ENCODE measurements around the gene FAM163A.

The FAM163A gene

DNA sequence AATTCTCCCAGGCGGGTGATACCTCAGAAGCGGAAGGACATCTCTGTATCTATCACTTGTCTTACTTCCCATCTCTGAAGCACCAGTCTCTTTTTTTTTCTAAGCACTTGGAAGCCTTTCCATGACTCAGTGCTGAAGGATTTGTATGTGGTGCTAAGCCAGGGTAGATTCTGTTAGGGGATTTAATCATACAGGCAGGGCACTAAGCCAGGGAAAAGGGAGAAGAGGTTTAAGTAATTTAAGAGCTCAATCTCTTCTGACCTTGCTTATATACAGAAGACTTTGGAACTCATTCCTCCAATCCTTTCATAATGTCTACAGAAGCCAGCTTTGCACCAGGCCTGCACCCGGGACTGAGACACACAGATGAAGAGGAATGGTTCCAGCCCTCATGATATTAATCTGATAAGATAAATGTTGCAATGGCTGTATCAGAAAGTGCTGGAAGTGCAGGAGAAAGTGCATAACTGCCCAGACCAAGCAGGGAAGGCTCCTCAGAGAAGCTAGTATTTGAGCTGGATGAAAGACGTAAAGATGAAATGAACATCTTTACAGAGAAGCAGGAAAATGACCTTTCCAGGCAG is 11.0 kb downstream of the FAM163A start:
- Histone ChIP-seq H3K4me1 (ENCODE audit: control insufficient read depth, low read depth, low read length) (no peaks in the 10 kb centered on the region), H3K9ac (ENCODE audit: low read length) (no peak overlapping the region), H2BK15ac (replicated peaks; ENCODE audit: low read depth) (no peak overlapping the region), H3K27me3 (ENCODE audit: insufficient read depth, low read length, poor library complexity) (no peaks in the 10 kb centered on the region), H3K4ac (ENCODE audit: low read depth, low read length) (no peak overlapping the region), H3K56ac (ENCODE audit: low read length) (no peak overlapping the region), H3K79me1 (ENCODE audit: low read length) (no peaks in the 10 kb centered on the region), H3K36me3 (ENCODE audit: control insufficient read depth, insufficient read depth, low read length) (no peaks in the 10 kb centered on the region), H4K8ac (ENCODE audit: low read depth, low read length) (no peak overlapping the region), H3K27ac (ENCODE audit: low read depth, low read length) (no peak overlapping the region), H2BK120ac (ENCODE audit: low read depth, low read length) (no peak overlapping the region), H3K23ac (ENCODE audit: low read length) (no peak overlapping the region), H3K79me2 (ENCODE audit: control insufficient read depth, insufficient read depth, low read length) (no peaks in the 10 kb centered on the region), H2BK5ac (ENCODE audit: low read length) (no peak overlapping the region), H3K4me2 (ENCODE audit: low read length) (no peak overlapping the region), H3K4me3 (ENCODE audit: low read length) (no peak overlapping the region), H4K5ac (ENCODE audit: low read length) (no peak overlapping the region), H3K18ac (ENCODE audit: low read length) (no peak overlapping the region), H2AK5ac (ENCODE audit: low read length) (no peak overlapping the region)
- no CpG with 5 or more reads among the region's 4 CpGs for WGBS (ENCODE audit: extremely low coverage, insufficient coverage, low lambda C conversion rate)
- DNase-seq: no peak

DNA sequence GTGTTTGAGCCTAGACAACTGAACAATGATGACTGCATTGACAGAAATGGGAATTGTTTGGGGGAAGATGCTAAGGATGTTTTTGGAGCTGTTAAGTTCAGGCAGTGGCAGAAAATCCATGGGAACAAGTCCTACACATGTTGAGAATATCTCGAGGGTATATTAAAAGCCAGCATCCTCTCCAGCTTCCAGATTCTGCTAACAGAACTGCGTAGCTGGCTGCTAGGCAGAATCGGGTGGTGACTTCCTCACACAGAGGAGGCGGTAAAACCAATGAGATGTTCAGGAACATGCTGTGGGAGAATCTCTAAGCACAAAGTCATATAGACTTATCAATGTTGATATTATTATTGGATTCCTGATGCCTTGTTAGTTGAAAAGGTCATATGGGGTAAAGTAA is 14.8 kb downstream of the FAM163A start:
- Histone ChIP-seq H4K5ac (ENCODE audit: low read length) (no peak overlapping the region), H2BK15ac (replicated peaks; ENCODE audit: low read depth) (no peak overlapping the region), H3K27ac (ENCODE audit: low read depth, low read length) (no peak overlapping the region), H3K27me3 (ENCODE audit: insufficient read depth, low read length, poor library complexity) (no peaks in the 10 kb centered on the region), H3K23ac (ENCODE audit: low read length) (no peak overlapping the region), H3K4me3 (ENCODE audit: low read length) (no peak overlapping the region), H3K36me3 (ENCODE audit: control insufficient read depth, insufficient read depth, low read length) (no peaks in the 10 kb centered on the region), H3K4me2 (ENCODE audit: low read length) (no peak overlapping the region), H2AK5ac (ENCODE audit: low read length) (no peak overlapping the region), H4K8ac (ENCODE audit: low read depth, low read length) (no peak overlapping the region), H3K56ac (ENCODE audit: low read length) (no peak overlapping the region), H2BK120ac (ENCODE audit: low read depth, low read length) (no peak overlapping the region), H2BK5ac (ENCODE audit: low read length) (no peak overlapping the region), H3K79me2 (ENCODE audit: control insufficient read depth, insufficient read depth, low read length) (no peaks in the 10 kb centered on the region), H3K4me1 (ENCODE audit: control insufficient read depth, low read depth, low read length) (no peaks in the 10 kb centered on the region), H3K4ac (ENCODE audit: low read depth, low read length) (no peak overlapping the region), H3K18ac (ENCODE audit: low read length) (no peak overlapping the region), H3K79me1 (ENCODE audit: low read length) (no peaks in the 10 kb centered on the region), H3K9ac (ENCODE audit: low read length) (no peak overlapping the region)
- DNase-seq: no peak
- whole genome bisulfite sequencing (ENCODE audit: extremely low coverage, insufficient coverage, low lambda C conversion rate): no CpG with 5 or more reads among the region's 4 CpGs

DNA sequence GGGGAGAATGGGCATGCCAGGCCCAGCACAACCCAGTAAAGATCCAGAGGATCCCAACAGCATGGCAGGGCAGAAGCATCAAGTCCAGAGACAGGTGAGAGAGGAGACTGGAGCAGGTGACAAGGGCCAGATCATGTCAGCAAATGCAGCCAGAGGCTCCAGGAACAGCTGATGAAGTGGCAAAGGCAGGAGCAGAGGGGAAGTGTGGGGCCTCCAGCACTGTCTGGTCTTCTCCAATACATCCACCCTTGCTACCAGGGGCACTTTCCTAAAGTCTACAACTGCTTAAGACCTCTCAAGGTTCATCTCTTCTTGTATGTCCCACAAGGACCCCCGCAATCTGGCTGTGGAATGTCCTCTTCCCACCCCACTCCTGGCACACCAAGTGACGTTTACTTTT is 17.4 kb downstream of the FAM163A start:
- Histone ChIP-seq H2BK5ac (ENCODE audit: low read length) (no peak overlapping the region), H4K5ac (ENCODE audit: low read length) (no peak overlapping the region), H3K27me3 (ENCODE audit: insufficient read depth, low read length, poor library complexity) (no peaks in the 10 kb centered on the region), H3K18ac (ENCODE audit: low read length) (no peak overlapping the region), H3K4me2 (ENCODE audit: low read length) (no peak overlapping the region), H3K79me1 (ENCODE audit: low read length) (no peaks in the 10 kb centered on the region), H3K56ac (ENCODE audit: low read length) (no peak overlapping the region), H3K27ac (ENCODE audit: low read depth, low read length) (no peak overlapping the region), H2AK5ac (ENCODE audit: low read length) (no peak overlapping the region), H2BK15ac (replicated peaks; ENCODE audit: low read depth) (no peak overlapping the region), H4K8ac (ENCODE audit: low read depth, low read length) (no peak overlapping the region), H3K36me3 (ENCODE audit: control insufficient read depth, insufficient read depth, low read length) (no peaks in the 10 kb centered on the region), H3K23ac (ENCODE audit: low read length) (no peak overlapping the region), H3K4me3 (ENCODE audit: low read length) (no peak overlapping the region), H3K4ac (ENCODE audit: low read depth, low read length) (no peak overlapping the region), H3K79me2 (ENCODE audit: control insufficient read depth, insufficient read depth, low read length) (no peaks in the 10 kb centered on the region), H2BK120ac (ENCODE audit: low read depth, low read length) (no peak overlapping the region), H3K4me1 (ENCODE audit: control insufficient read depth, low read depth, low read length) (no peaks in the 10 kb centered on the region), H3K9ac (ENCODE audit: low read length) (no peak overlapping the region)
- no peak for DNase-seq
- no CpG with 5 or more reads among the region's 2 CpGs for WGBS (ENCODE audit: extremely low coverage, insufficient coverage, low lambda C conversion rate)

DNA sequence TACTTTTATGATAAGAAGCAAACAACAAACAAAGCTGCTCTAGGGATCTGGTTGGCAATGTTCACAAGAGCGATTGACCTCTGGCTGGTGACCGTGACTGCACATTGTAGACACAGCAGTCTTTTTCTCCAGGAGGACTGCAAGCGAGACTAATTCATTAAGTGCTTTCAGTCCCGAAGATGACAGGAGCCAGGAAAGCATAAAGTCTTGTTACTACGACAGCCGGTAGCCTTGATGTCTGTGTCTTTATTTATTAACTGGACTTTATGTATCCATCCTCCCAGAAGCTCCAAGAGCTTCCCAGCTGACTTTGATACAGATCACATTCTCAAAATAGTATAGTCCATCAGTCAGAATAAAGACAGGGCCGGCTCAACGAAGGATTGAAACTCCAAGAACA is 18.2 kb downstream of the FAM163A start:
- no peaks in the 10 kb centered on the region for H3K36me3 ChIP-seq (ENCODE audit: control insufficient read depth, insufficient read depth, low read length)
- no peak overlapping the region for H2BK15ac ChIP-seq (replicated peaks; ENCODE audit: low read depth)
- DNase-seq: no peak
- H3K4me3 ChIP-seq (ENCODE audit: low read length): no peak overlapping the region
- H3K79me2 ChIP-seq (ENCODE audit: control insufficient read depth, insufficient read depth, low read length): no peaks in the 10 kb centered on the region
- H3K18ac ChIP-seq (ENCODE audit: low read length): no peak overlapping the region
- no peaks in the 10 kb centered on the region for H3K27me3 ChIP-seq (ENCODE audit: insufficient read depth, low read length, poor library complexity)
- no peak overlapping the region for H2AK5ac ChIP-seq (ENCODE audit: low read length)
- no CpG with 5 or more reads among the region's 8 CpGs for WGBS (ENCODE audit: extremely low coverage, insufficient coverage, low lambda C conversion rate)
- H3K56ac ChIP-seq (ENCODE audit: low read length): no peak overlapping the region
- no peak overlapping the region for H2BK5ac ChIP-seq (ENCODE audit: low read length)
- no peaks in the 10 kb centered on the region for H3K4me1 ChIP-seq (ENCODE audit: control insufficient read depth, low read depth, low read length)
- H3K79me1 ChIP-seq (ENCODE audit: low read length): no peaks in the 10 kb centered on the region
- H3K4ac ChIP-seq (ENCODE audit: low read depth, low read length): no peak overlapping the region
- H3K9ac ChIP-seq (ENCODE audit: low read length): no peak overlapping the region
- no peak overlapping the region for H4K8ac ChIP-seq (ENCODE audit: low read depth, low read length)
- no peak overlapping the region for H3K23ac ChIP-seq (ENCODE audit: low read length)
- no peak overlapping the region for H2BK120ac ChIP-seq (ENCODE audit: low read depth, low read length)
- no peak overlapping the region for H3K27ac ChIP-seq (ENCODE audit: low read depth, low read length)
- H3K4me2 ChIP-seq (ENCODE audit: low read length): no peak overlapping the region
- no peak overlapping the region for H4K5ac ChIP-seq (ENCODE audit: low read length)

DNA sequence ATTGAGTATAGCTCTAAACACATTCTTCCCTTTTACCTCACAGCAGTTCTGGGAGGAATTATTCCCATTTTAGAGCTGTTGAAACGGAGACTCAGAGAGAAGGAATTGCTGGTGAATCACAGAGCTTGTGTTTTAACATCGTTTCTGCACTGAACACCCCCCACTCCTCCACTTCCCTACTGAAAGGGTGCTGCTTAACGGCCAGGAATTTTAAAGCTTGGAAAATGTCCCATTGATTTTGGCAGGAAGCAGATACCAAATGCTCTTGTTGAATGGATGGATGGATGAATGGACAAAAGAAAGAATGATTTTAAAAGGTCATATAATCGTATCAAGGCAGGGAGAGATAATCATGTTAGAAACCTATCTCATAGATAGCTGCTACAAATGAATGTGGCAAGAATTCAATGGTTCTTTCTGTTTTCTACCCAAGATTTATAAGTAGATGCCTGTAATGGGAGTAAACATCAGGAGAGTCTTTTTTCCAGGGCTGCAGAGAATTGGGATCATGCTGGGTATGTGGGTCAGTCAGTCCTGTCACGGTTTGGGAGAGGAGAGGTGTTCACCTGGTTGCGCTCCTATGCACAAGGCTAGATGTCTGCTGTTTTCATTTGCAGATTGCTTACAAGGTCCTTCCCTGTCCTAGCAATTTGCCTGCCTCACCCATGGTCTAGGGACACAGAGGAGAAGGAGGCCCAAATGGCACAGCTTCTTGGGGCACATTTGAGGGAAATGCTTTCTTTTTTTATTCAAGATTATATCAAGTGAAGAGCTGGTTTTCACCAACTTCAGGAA is 19.0 kb downstream of the FAM163A start:
- H3K4me3 ChIP-seq (ENCODE audit: low read length): no peak overlapping the region
- H3K23ac ChIP-seq (ENCODE audit: low read length): no peak overlapping the region
- no peaks in the 10 kb centered on the region for H3K36me3 ChIP-seq (ENCODE audit: control insufficient read depth, insufficient read depth, low read length)
- H3K79me2 ChIP-seq (ENCODE audit: control insufficient read depth, insufficient read depth, low read length): no peaks in the 10 kb centered on the region
- H2BK120ac ChIP-seq (ENCODE audit: low read depth, low read length): no peak overlapping the region
- H4K8ac ChIP-seq (ENCODE audit: low read depth, low read length): no peak overlapping the region
- no CpG with 5 or more reads among the region's 6 CpGs for WGBS (ENCODE audit: extremely low coverage, insufficient coverage, low lambda C conversion rate)
- H3K27ac ChIP-seq (ENCODE audit: low read depth, low read length): no peak overlapping the region
- no peak overlapping the region for H2BK15ac ChIP-seq (replicated peaks; ENCODE audit: low read depth)
- H3K9ac ChIP-seq (ENCODE audit: low read length): no peak overlapping the region
- no peak overlapping the region for H2AK5ac ChIP-seq (ENCODE audit: low read length)
- H3K4ac ChIP-seq (ENCODE audit: low read depth, low read length): no peak overlapping the region
- no peak overlapping the region for H4K5ac ChIP-seq (ENCODE audit: low read length)
- no peak overlapping the region for H2BK5ac ChIP-seq (ENCODE audit: low read length)
- no peak overlapping the region for H3K4me2 ChIP-seq (ENCODE audit: low read length)
- no peak overlapping the region for H3K18ac ChIP-seq (ENCODE audit: low read length)
- no peak overlapping the region for H3K56ac ChIP-seq (ENCODE audit: low read length)
- no peak for DNase-seq
- H3K27me3 ChIP-seq (ENCODE audit: insufficient read depth, low read length, poor library complexity): no peaks in the 10 kb centered on the region
- no peaks in the 10 kb centered on the region for H3K4me1 ChIP-seq (ENCODE audit: control insufficient read depth, low read depth, low read length)
- no peaks in the 10 kb centered on the region for H3K79me1 ChIP-seq (ENCODE audit: low read length)

DNA sequence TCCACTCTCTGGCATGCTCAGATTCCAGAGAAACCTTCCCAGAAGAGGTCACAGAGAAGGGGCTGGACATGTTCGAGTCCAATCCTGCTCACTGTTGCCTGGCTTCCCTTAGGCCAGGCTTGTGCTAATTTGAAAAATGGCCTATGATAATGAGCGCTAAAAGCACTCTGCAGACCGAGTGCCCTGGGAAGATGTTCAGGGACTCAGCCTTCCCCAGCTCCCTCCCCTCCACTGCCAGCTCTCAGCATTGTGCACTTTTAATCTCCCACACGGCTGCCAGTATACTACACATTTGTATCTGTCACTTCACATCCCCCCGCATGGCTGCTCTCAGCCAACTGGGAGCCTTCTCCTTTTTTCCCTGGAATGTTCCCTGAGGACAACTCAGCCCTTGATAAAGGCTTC is 24.1 kb downstream of the FAM163A start:
- H4K8ac ChIP-seq (ENCODE audit: low read depth, low read length): no peak overlapping the region
- H3K79me2 ChIP-seq (ENCODE audit: control insufficient read depth, insufficient read depth, low read length): no peaks in the 10 kb centered on the region
- WGBS (ENCODE audit: extremely low coverage, insufficient coverage, low lambda C conversion rate): no CpG with 5 or more reads among the region's 5 CpGs
- no peak overlapping the region for H3K4ac ChIP-seq (ENCODE audit: low read depth, low read length)
- H3K4me3 ChIP-seq (ENCODE audit: low read length): no peak overlapping the region
- no peak overlapping the region for H3K9ac ChIP-seq (ENCODE audit: low read length)
- H3K4me2 ChIP-seq (ENCODE audit: low read length): no peak overlapping the region
- no peak overlapping the region for H2AK5ac ChIP-seq (ENCODE audit: low read length)
- no peak overlapping the region for H3K18ac ChIP-seq (ENCODE audit: low read length)
- no peak overlapping the region for H2BK5ac ChIP-seq (ENCODE audit: low read length)
- no peak overlapping the region for H2BK120ac ChIP-seq (ENCODE audit: low read depth, low read length)
- no peaks in the 10 kb centered on the region for H3K36me3 ChIP-seq (ENCODE audit: control insufficient read depth, insufficient read depth, low read length)
- H4K5ac ChIP-seq (ENCODE audit: low read length): no peak overlapping the region
- no peaks in the 10 kb centered on the region for H3K4me1 ChIP-seq (ENCODE audit: control insufficient read depth, low read depth, low read length)
- no peak overlapping the region for H3K56ac ChIP-seq (ENCODE audit: low read length)
- no peak overlapping the region for H3K27ac ChIP-seq (ENCODE audit: low read depth, low read length)
- no peak for DNase-seq
- no peak overlapping the region for H3K23ac ChIP-seq (ENCODE audit: low read length)
- H3K79me1 ChIP-seq (ENCODE audit: low read length): no peaks in the 10 kb centered on the region
- H2BK15ac ChIP-seq (replicated peaks; ENCODE audit: low read depth): no peak overlapping the region
- H3K27me3 ChIP-seq (ENCODE audit: insufficient read depth, low read length, poor library complexity): no peaks in the 10 kb centered on the region

Data from mesendoderm (in vitro differentiated cells).